GM21737 (cell line): Measurements from ENCODE around the gene FLYWCH1.
A peak's percentile ranks its signal among the peaks of the same experiment; 100 is the strongest.

Experiments used
- ATAC-seq: cut with Tn5 transposase; IDR thresholded peaks from one replicate; pipeline ENCODE4 v1.9.1; 2021; ENCODE audit warnings: mild to moderate bottlenecking, moderate library complexity; ENCODE audit not compliant: unreplicated experiment

FLYWCH1 gene

GRCh38 chr16:2966808-2967191, 55.1 kb downstream of the FLYWCH1 start:
- no peak for ATAC-seq

GRCh38 chr16:2967211-2967631, 55.5 kb downstream of the FLYWCH1 start:
- no peak for ATAC-seq

GRCh38 chr16:2967721-2968161, 56.0 kb downstream of the FLYWCH1 start:
- no peak for ATAC-seq

GRCh38 chr16:2968368-2968737, 56.6 kb downstream of the FLYWCH1 start:
- no peak for ATAC-seq

GRCh38 chr16:2968738-2969544, 57.2 kb downstream of the FLYWCH1 start, which contains the start of gene PAQR4:
Gene PAQR4 (plus strand): TSS chr16:2969348. CDS start chr16:2969675, 327 bp downstream.
- peak; percentile 68 for ATAC-seq

GRCh38 chr16:2969545-2970521, 58.1 kb downstream of the FLYWCH1 start:
- ATAC-seq: peak; percentile 38

GRCh38 chr16:2970563-2970962, 58.8 kb downstream of the FLYWCH1 start:
- no peak for ATAC-seq

- ATAC-seq: no peak
These were observed 59.6 kb downstream of the FLYWCH1 start for GRCh38 chr16:2971134-2971984.

GRCh38 chr16:2971985-2972784, 60.5 kb downstream of the FLYWCH1 start:
- no peak for ATAC-seq

GRCh38 chr16:2973093-2973492, 61.4 kb downstream of the FLYWCH1 start:
- ATAC-seq: no peak

GRCh38 chr16:2973605-2974318, 62.0 kb downstream of the FLYWCH1 start:
- no peak for ATAC-seq

- no peak for ATAC-seq
These were observed 62.8 kb downstream of the FLYWCH1 start for GRCh38 chr16:2974319-2975056.

GRCh38 chr16:2975161-2975795, 63.5 kb downstream of the FLYWCH1 start:
- no peak for ATAC-seq

- no peak for ATAC-seq
These were observed 64.5 kb downstream of the FLYWCH1 start for GRCh38 chr16:2976201-2976600.

- no peak for ATAC-seq
These were observed 64.9 kb downstream of the FLYWCH1 start for GRCh38 chr16:2976673-2977072.

GRCh38 chr16:2977440-2977839, 65.7 kb downstream of the FLYWCH1 start:
- ATAC-seq: no peak

- no peak for ATAC-seq
These were observed 68.0 kb downstream of the FLYWCH1 start for GRCh38 chr16:2979669-2980226.
